Subcutaneous adipose tissue (tissue), 4 donors: ENCODE data around the gene RBBP8. TPM values are rescaled to one million over a fixed set of nuclear protein-coding genes. Genes with fewer than 3 reads are reported as not detected.

Experiments used
- total RNA-seq, 4 donors: library from RNA; depleted of rRNA; stranded (reverse); fragments of >200 nt; gene quantifications; one replicate each; pipeline ENCODE4 v1.1.0, GENCODE V29; 2016
- TF ChIP-seq, protein P1 (sequence below): fragments of 450-650 bp; IDR thresholded peaks from one replicate; pipeline ENCODE4 v1.5.1; 2016; ENCODE audit warnings: low read depth, mild to moderate bottlenecking, control low read depth, antibody characterized with exemption, moderate library complexity

Gene RBBP8
- total RNA-seq, 4 donors from 2014 or later, result 13.0 to 43.7 (median 23.6) TPM

GRCh38 chr18:23053776-23054457, 120.8 kb downstream of the RBBP8 start:
- TF ChIP-seq, protein P1, sequence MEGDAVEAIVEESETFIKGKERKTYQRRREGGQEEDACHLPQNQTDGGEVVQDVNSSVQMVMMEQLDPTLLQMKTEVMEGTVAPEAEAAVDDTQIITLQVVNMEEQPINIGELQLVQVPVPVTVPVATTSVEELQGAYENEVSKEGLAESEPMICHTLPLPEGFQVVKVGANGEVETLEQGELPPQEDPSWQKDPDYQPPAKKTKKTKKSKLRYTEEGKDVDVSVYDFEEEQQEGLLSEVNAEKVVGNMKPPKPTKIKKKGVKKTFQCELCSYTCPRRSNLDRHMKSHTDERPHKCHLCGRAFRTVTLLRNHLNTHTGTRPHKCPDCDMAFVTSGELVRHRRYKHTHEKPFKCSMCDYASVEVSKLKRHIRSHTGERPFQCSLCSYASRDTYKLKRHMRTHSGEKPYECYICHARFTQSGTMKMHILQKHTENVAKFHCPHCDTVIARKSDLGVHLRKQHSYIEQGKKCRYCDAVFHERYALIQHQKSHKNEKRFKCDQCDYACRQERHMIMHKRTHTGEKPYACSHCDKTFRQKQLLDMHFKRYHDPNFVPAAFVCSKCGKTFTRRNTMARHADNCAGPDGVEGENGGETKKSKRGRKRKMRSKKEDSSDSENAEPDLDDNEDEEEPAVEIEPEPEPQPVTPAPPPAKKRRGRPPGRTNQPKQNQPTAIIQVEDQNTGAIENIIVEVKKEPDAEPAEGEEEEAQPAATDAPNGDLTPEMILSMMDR, result no peak

DNA sequence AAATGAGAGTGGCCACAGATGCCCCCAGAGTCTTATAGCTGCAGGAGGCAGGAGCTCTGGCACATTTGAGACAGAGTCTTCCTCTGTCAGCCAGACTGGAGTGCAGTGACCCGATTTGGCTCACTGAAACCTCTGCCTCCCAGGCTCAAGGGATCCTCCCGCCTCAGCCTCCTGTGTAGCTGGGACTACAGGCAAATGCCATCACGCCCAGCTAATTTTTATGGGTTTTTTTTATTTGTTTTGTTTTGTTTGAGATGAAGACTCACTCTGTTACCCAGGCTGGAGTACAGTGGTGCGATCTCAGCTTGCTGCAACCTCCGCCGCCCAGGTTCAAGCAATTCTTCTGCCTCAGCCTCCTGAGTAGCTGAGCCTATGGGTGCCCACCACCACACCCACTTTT, 121.4 kb downstream of the RBBP8 start:
- TF ChIP-seq, protein P1, result no peak

GRCh38 chr18:23056315-23056714, 123.2 kb downstream of the RBBP8 start:
- TF ChIP-seq, protein P1, result no peak

- TF ChIP-seq, protein P1, result no peak
These were observed 124.0 kb downstream of the RBBP8 start for GRCh38 chr18:23057096-23057495.

- TF ChIP-seq, protein P1, result no peak
These were observed 125.8 kb downstream of the RBBP8 start for GRCh38 chr18:23058746-23059415.

DNA sequence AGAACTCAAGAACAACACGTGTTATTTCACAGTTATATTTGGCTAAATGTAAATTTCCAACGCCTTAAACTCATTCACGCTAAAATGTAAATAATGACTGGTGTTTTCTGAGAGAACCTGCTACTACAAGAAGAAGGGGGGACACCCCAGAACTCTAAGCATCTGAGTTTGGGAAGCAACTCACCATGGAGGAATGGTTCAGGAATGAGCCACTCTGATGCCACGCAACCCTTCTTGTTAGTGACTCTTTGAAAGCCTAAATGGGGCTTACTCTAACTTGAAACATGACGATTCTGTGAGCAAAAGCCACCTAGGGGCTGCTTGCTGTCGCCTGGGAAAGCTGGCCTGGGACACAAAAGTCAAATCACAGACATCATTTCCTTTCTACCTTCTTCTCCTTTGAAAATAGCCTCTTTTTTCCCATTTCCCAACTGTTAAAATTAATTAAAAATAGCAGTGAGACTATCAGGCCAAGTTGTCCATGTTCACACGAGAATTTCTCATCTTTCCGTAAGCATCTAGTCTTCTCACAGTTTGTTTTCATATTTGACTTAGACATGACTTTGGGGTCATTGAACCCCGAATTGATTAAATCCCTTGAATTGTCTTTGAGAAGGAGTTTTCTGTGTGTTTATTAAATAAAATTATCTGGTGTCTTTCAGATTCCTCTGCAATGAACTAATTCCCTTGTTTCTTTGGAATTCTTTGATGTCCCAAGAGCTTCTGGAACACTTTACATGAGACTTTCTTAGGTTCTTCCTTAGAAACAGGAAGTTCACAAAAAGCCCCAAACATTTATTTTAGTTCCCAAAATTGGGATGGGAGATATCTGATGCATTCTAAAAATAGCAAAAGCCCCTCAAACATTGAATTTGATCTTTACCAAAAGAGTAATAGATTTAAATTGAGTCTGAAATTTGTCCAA, 126.7 kb downstream of the RBBP8 start:
- TF ChIP-seq, protein P1, result no peak

DNA sequence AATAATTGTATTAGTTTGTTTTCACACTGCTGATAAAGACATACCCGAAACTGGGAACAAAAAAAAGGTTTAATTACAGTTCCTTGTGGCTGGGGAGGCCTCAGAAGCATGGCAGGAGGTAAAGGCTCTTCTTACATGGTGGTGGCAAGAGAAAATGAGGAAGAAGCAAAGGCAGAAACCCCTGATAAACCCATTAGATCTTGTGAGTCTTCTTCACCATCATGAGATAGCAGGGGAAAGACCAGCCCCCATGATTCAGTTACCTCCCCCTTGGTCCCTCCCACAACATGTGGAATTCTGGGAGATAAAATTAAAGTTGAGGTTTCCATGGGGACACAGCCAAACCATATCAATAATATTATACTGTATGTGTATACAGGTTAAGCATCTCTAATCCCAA, 128.9 kb downstream of the RBBP8 start:
- TF ChIP-seq, protein P1, result no peak
